Adrenal gland (tissue), 5 donors: ENCODE results near the gene SGIP1.

ENCODE experiments used
- CTCF ChIP-seq, 6 experiments: fragments of 450-650 bp in 4 of 6; fragments of 200-600 bp in 2 of 6; sonication (generic) in 1 of 6; IDR thresholded peaks; 1 replicate in 5 of 6; 2 replicates in 1 of 6; pipeline versions ENCODE4 v1.5.1 to v1.8.0; 2016 to 2021; ENCODE audit warnings: antibody characterized with exemption in 6 of 6, mild to moderate bottlenecking in 2 of 6, moderate library complexity in 1 of 6
- POLR2A ChIP-seq, 2 donors: fragments of 450-650 bp; IDR thresholded peaks; one replicate each; pipeline ENCODE4 v1.6.1; 2017; ENCODE audit warnings: antibody characterized with exemption in 2 of 2, mild to moderate bottlenecking in 2 of 2, moderate library complexity in 1 of 2
- donor health status: DM: no; HTN: no; CAD: no.

- TF ChIP-seq CTCF (IDR thresholded peaks at IDR 0.05) (no peak), POLR2A (IDR thresholded peaks at IDR 0.05) (no peak)
Measured at GRCh38 chr1:66563094-66563800, 29.3 kb downstream of the SGIP1 start.
